LNCAP (cell line): Measurements from ENCODE around the gene RAB3IL1.

Experiments used
- CTCF ChIP-seq: fragments of 450-650 bp; IDR thresholded peaks from 2 replicates; pipeline ENCODE4 v1.5.1; 2017; ENCODE audit warnings: mild to moderate bottlenecking

The RAB3IL1 gene

DNA sequence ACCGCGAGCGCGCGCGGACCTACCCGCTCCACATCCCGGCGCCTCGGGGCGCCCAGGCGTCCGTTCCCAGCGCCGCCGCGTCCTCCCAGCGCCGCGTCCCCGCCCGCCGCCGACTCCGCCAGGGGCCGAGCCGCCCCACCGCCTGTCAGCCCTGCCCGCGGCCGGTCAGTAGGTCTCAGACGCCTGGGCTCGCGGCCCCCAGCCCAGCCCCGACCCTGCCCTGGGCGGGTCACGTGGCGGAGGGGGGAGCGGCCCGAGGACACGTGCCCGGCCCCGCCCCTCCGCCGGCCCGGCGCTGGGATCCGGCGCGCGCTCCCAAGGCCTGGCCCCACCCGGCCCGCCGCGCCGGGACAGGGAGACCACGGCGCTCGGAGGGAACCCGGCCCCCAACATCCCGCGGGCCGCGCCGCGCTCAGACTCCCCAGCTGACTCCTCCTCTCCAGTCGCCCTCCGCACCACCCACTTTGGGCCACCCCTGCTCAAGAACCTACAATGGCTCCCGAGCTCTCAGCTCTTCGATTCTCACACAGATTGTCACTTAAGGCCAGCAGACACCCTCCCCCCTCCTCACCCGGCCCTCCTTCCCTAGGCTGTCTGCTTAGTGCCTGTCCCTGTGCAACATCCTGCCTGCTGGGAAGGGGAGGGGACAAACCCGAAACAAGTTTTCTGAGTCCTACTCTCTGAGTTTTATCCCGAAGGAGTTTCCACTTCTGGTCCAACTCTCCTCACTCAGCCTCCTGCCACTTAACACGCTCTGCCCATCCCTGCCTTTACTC is at the start of gene RAB3IL1:
Gene RAB3IL1, minus strand, starts transcription at position 233 of the 776 bp plus-strand sequence. Its CDS starts 199 bp downstream, at position 34.
- TF ChIP-seq CTCF: no peak

DNA sequence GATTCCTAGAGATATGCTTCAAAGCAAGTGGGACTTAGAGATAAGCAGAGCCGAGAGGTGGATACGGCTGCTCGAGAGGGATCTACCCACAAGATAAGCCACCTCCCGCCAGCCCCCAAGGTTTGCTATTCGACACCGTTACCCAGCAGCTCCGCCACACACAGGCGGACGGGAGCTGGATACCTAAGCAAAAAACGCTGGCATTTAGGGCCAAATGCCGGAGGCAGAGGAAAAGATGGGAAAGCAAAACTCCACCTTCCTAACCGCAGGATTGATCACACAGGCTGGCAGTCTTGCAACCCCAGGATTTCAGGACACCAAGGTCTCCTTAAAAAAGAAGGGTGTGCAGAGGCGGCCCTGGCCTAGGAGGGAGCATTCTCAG is 49.4 kb upstream of the RAB3IL1 start:
- TF ChIP-seq CTCF: no peak

GRCh38 chr11:61964058-61964665 is 46.8 kb upstream of the RAB3IL1 start:
- TF ChIP-seq CTCF: no peak

- no peak for TF ChIP-seq CTCF
Measured at GRCh38 chr11:61963282-61964057, 46.1 kb upstream of the RAB3IL1 start.

- TF ChIP-seq CTCF: no peak
Measured at GRCh38 chr11:61963016-61963281, 45.6 kb upstream of the RAB3IL1 start.

- no peak for TF ChIP-seq CTCF
Measured at GRCh38 chr11:61962213-61963015, 45.0 kb upstream of the RAB3IL1 start.

GRCh38 chr11:61961570-61962212 is 44.3 kb upstream of the RAB3IL1 start:
- no peak for TF ChIP-seq CTCF
